Sigmoid colon (tissue), 4 donors: ENCODE measurements around the gene GDPGP1.

Source experiments
- CTCF ChIP-seq, 4 experiments: fragments of 450-650 bp in 3 of 4; fragments of 200-600 bp in 1 of 4; IDR thresholded peaks; one replicate each; pipeline ENCODE4 v1.5.1; 2016 to 2019; ENCODE audit warnings: antibody characterized with exemption in 4 of 4, mild to moderate bottlenecking in 3 of 4, moderate library complexity in 2 of 4
- EP300 ChIP-seq, 4 donors: sonication (generic); formaldehyde crosslinking; IDR thresholded peaks; one replicate each; pipeline ENCODE4 v1.6.1; 2017; ENCODE audit warnings: antibody characterized with exemption in 4 of 4
- POLR2A ChIP-seq, 2 donors: fragments of 450-650 bp; IDR thresholded peaks; one replicate each; pipeline ENCODE4 v1.6.1; 2016; ENCODE audit warnings: antibody characterized with exemption in 2 of 2, mild to moderate bottlenecking in 2 of 2, moderate library complexity in 2 of 2
- POLR2AphosphoS5 ChIP-seq, 4 donors: sonication (generic); formaldehyde crosslinking; IDR thresholded peaks; one replicate each; pipeline ENCODE4 v1.6.1; 2017; ENCODE audit warnings: antibody characterized with exemption in 4 of 4

- no peak for TF ChIP-seq CTCF (IDR thresholded peaks at IDR 0.05)
- no peak for TF ChIP-seq POLR2A (IDR thresholded peaks at IDR 0.05)
- no peak for TF ChIP-seq POLR2AphosphoS5 (IDR thresholded peaks at IDR 0.05)
- TF ChIP-seq EP300 (IDR thresholded peaks at IDR 0.05) = no peak
These were observed 20.2 kb upstream of the GDPGP1 start for GRCh38 chr15:90213818-90214204.
